Measurements from ENCODE around the gene DONSON.

GRCh38 chr21:33598051-33598450 lies 9.6 kb upstream of the DONSON start:
- TF ChIP-seq SRF (CRISPR knock-in tag; IDR thresholded peaks at IDR 0.05) (no peak), TEAD4 (IDR thresholded peaks at IDR 0.05; ENCODE audit: low read length) (no peak), TEAD4 (CRISPR knock-in tag; IDR thresholded peaks at IDR 0.05; ENCODE audit: borderline replicate concordance) (no peak)
